Liver (tissue), 3 donors: ENCODE measurements around the gene MAGI1.

Source experiments
- GABPA ChIP-seq, 2 donors: IDR thresholded peaks in 1 of 2; conservative IDR thresholded peaks in 1 of 2; 2 replicates each; pipeline ENCODE4 v1.6.1; 2016; ENCODE audit warnings: antibody characterized with exemption in 2 of 2, mild to moderate bottlenecking in 1 of 2, moderate library complexity in 1 of 2
- RAD21 ChIP-seq, 2 donors: IDR thresholded peaks; 2 replicates each; pipeline ENCODE4 v1.6.1; 2016; ENCODE audit warnings: antibody characterized with exemption in 2 of 2, mild to moderate bottlenecking in 2 of 2
- TF ChIP-seq, protein P1 (sequence below): fragments of 150-350 bp; IDR thresholded peaks from 2 replicates; pipeline ENCODE4 v1.5.1; 2017; ENCODE audit warnings: improper control_type of control experiment, low read depth, low read length; ENCODE audit not compliant: missing input control
- donor health status: healthy.
- donor health status: healthy.

GRCh38 chr3:66053550-66054094 lies 14.9 kb upstream of the MAGI1 start:
- TF ChIP-seq, protein P1, sequence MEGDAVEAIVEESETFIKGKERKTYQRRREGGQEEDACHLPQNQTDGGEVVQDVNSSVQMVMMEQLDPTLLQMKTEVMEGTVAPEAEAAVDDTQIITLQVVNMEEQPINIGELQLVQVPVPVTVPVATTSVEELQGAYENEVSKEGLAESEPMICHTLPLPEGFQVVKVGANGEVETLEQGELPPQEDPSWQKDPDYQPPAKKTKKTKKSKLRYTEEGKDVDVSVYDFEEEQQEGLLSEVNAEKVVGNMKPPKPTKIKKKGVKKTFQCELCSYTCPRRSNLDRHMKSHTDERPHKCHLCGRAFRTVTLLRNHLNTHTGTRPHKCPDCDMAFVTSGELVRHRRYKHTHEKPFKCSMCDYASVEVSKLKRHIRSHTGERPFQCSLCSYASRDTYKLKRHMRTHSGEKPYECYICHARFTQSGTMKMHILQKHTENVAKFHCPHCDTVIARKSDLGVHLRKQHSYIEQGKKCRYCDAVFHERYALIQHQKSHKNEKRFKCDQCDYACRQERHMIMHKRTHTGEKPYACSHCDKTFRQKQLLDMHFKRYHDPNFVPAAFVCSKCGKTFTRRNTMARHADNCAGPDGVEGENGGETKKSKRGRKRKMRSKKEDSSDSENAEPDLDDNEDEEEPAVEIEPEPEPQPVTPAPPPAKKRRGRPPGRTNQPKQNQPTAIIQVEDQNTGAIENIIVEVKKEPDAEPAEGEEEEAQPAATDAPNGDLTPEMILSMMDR, result no peak
- TF ChIP-seq RAD21 (IDR thresholded peaks at IDR 0.05) (no peak), GABPA (IDR thresholded peaks at IDR 0.05 in 1 of 2, conservative IDR thresholded peaks at IDR 0.05 in 1 of 2) (no peak)
